T-helper 22 cell (primary cell): ENCODE data around the gene SERINC5.

Source experiments
- DNase-seq: peaks from one replicate; pipeline ENCODE4 v3.0.0-alpha.2; 2020; ENCODE audit warnings: low read depth

The SERINC5 gene

GRCh38 chr5:80254767-80255430 is 949 bp downstream of the SERINC5 start:
- DNase-seq, result peak; percentile 25

GRCh38 chr5:80251636-80252035 is 4.2 kb downstream of the SERINC5 start:
- no peak for DNase-seq

GRCh38 chr5:80250801-80251200 is 5.0 kb downstream of the SERINC5 start:
- no peak for DNase-seq

- DNase-seq, result no peak
Measured at GRCh38 chr5:80249901-80250300, 5.9 kb downstream of the SERINC5 start.

- no peak for DNase-seq
Measured at GRCh38 chr5:80248378-80248777, 7.5 kb downstream of the SERINC5 start.

GRCh38 chr5:80246995-80247729 is 8.7 kb downstream of the SERINC5 start:
- peak; percentile 21 for DNase-seq

- DNase-seq, result no peak
Measured at GRCh38 chr5:80246001-80246758, 9.7 kb downstream of the SERINC5 start.

- no peak for DNase-seq
Measured at GRCh38 chr5:80243567-80243966, 12.3 kb downstream of the SERINC5 start.

- DNase-seq, result no peak
Measured at GRCh38 chr5:80242849-80243248, 13.0 kb downstream of the SERINC5 start.

- no peak for DNase-seq
Measured at GRCh38 chr5:80240368-80240986, 15.4 kb downstream of the SERINC5 start.

GRCh38 chr5:80239680-80240367 is 16.0 kb downstream of the SERINC5 start:
- DNase-seq, result no peak

GRCh38 chr5:80238778-80239679 is 16.8 kb downstream of the SERINC5 start:
- DNase-seq, result no peak

GRCh38 chr5:80238097-80238496 is 17.8 kb downstream of the SERINC5 start:
- no peak for DNase-seq

- DNase-seq, result no peak
Measured at GRCh38 chr5:80237243-80237642, 18.6 kb downstream of the SERINC5 start.

GRCh38 chr5:80234116-80234948 is 21.5 kb downstream of the SERINC5 start:
- no peak for DNase-seq

GRCh38 chr5:80231693-80232092 is 24.2 kb downstream of the SERINC5 start:
- no peak for DNase-seq

GRCh38 chr5:80231243-80231642 is 24.6 kb downstream of the SERINC5 start:
- DNase-seq, result no peak

- no peak for DNase-seq
Measured at GRCh38 chr5:80230269-80230992, 25.4 kb downstream of the SERINC5 start.

GRCh38 chr5:80229902-80230255 is 26.0 kb downstream of the SERINC5 start:
- DNase-seq, result no peak
